Testis (tissue), 3 donors: ENCODE results near the gene EPHB4. TPM values are rescaled to one million over a fixed set of nuclear protein-coding genes. Genes with fewer than 3 reads are reported as not detected.

Experiments
- DNase-seq: peaks from one replicate; pipeline ENCODE4 v3.0.0-alpha.2; 2019
- H3K27ac ChIP-seq, 2 donors: fragments of 200-600 bp; sonication (generic); one replicate each; pipeline ENCODE4 v1.5.1; 2019
- H3K27me3 ChIP-seq: fragments of 200-600 bp; sonication (generic); one replicate; pipeline ENCODE4 v1.5.1; 2019
- H3K36me3 ChIP-seq: fragments of 200-600 bp; sonication (generic); one replicate; pipeline ENCODE4 v1.5.1; 2017; ENCODE audit warnings: low read depth; ENCODE audit errors: missing control alignments
- H3K4me1 ChIP-seq: fragments of 200-600 bp; sonication (generic); one replicate; pipeline ENCODE4 v1.5.1; 2019
- H3K4me3 ChIP-seq, 2 donors: fragments of 200-600 bp; sonication (generic); one replicate each; pipeline ENCODE4 v1.5.1; 2017 to 2019
- H3K9me3 ChIP-seq: fragments of 200-600 bp; sonication (generic); one replicate; pipeline ENCODE4 v1.5.1; 2017
- CTCF ChIP-seq, 3 experiments: fragments of 450-650 bp in 2 of 3; fragments of 200-600 bp in 1 of 3; sonication (generic) in 1 of 3; IDR thresholded peaks; one replicate each; pipeline ENCODE4 v1.5.1; 2016 to 2019; ENCODE audit warnings: antibody characterized with exemption in 3 of 3, mild to moderate bottlenecking in 2 of 3, moderate library complexity in 1 of 3
- POLR2A ChIP-seq: fragments of 450-650 bp; IDR thresholded peaks from one replicate; pipeline ENCODE4 v1.6.1; 2017; ENCODE audit warnings: antibody characterized with exemption, mild to moderate bottlenecking, moderate library complexity
- WGBS, 2 donors: methylation state at CpG; one replicate each; pipeline ENCODE4 v1.1.5; 2018; 5-methylcytosine and 5-hydroxymethylcytosine counted together
- intact Hi-C: fragments of 100-400 bp; cut with DNase I; formaldehyde crosslinking; loops from one replicate; pipeline ENCODE4 v1.15.1; 2023; ENCODE audit warnings: low total_unique reads
- polyA plus RNA-seq: library from polyadenylated mRNA; stranded (reverse); fragments of 350-450 nt; fragmentation: Illumina TruSeq; extraction: RNeasy Lipid Tissue Mini Kit (QIAGEN cat#74804); gene quantifications from one replicate; pipeline ENCODE4 v1.2.3, GENCODE V29; 2014; ENCODE audit warnings: low read depth, low replicate concordance; ENCODE audit not compliant: insufficient read depth
- total RNA-seq, 2 donors: library from RNA; depleted of rRNA; stranded (reverse); fragments of >200 nt; gene quantifications; one replicate each; pipeline ENCODE4 v1.2.3, GENCODE V29; 2016

The EPHB4 gene
- total and polyA plus RNA-seq, 3 donors from 2014 or later = 30.5 to 49.6 (median 35.9) TPM

- Histone ChIP-seq H3K9me3 (no peaks in the 10 kb centered on the region), H3K27ac (no peak overlapping the region), H3K27me3 (no peaks in the 10 kb centered on the region), H3K4me3 (no peak overlapping the region), H3K36me3 (no peaks in the 10 kb centered on the region), H3K4me1 (no peaks in the 10 kb centered on the region)
- no peak for DNase-seq
- no peak for TF ChIP-seq POLR2A
- intact Hi-C loops = no loop called here
- WGBS, 2 donors = 80 to 84% methylated on average over 11 to 18 of the region's 18 CpGs
Observed at GRCh38 chr7:100793806-100794660, 33.3 kb downstream of the EPHB4 start.

GRCh38 chr7:100791881-100792666 is 35.2 kb downstream of the EPHB4 start:
- Histone ChIP-seq H3K36me3 (no peaks in the 10 kb centered on the region), H3K4me3 (no peak overlapping the region), H3K27ac (no peak overlapping the region), H3K27me3 (no peaks in the 10 kb centered on the region), H3K4me1 (no peaks in the 10 kb centered on the region), H3K9me3 (no peaks in the 10 kb centered on the region)
- DNase-seq = no peak
- TF ChIP-seq POLR2A (no peak), CTCF (IDR thresholded peaks at IDR 0.05) (no peak)
- intact Hi-C loops = no loop called here
- 82 to 84% methylated on average over 21 to 26 of the region's 26 CpGs for WGBS, 2 donors

GRCh38 chr7:100789055-100789454 is 38.3 kb downstream of the EPHB4 start:
- no peaks in the 10 kb centered on the region for H3K4me1 ChIP-seq
- 70 to 81% methylated on average over 9 of the region's 9 CpGs for WGBS, 2 donors
- no peaks in the 10 kb centered on the region for H3K36me3 ChIP-seq
- H3K9me3 ChIP-seq = no peaks in the 10 kb centered on the region
- TF ChIP-seq CTCF (IDR thresholded peaks at IDR 0.05) (no peak), POLR2A (no peak)
- H3K27ac ChIP-seq = no peak overlapping the region
- intact Hi-C loops = no loop called here
- no peak overlapping the region for H3K4me3 ChIP-seq
- DNase-seq = no peak
- H3K27me3 ChIP-seq = no peaks in the 10 kb centered on the region

GRCh38 chr7:100786323-100786722 is 41.0 kb downstream of the EPHB4 start:
- Histone ChIP-seq H3K4me3 (no peak overlapping the region), H3K27me3 (no peaks in the 10 kb centered on the region), H3K9me3 (no peaks in the 10 kb centered on the region)

More at GRCh38 chr7:100786323-100786722, 41.0 kb downstream of the EPHB4 start:
- no peaks in the 10 kb centered on the region for H3K36me3 ChIP-seq
- H3K27ac ChIP-seq = no peak overlapping the region
- DNase-seq = no peak
- intact Hi-C loops = no loop called here
- TF ChIP-seq POLR2A (no peak), CTCF (IDR thresholded peaks at IDR 0.05) (no peak)
- no peaks in the 10 kb centered on the region for H3K4me1 ChIP-seq
- 94 to 100% methylated on average over 1 of the region's 1 CpG for WGBS, 2 donors
